ENCODE measurements around the gene SLC27A2. TPM values are rescaled to one million over a fixed set of nuclear protein-coding genes. Genes with fewer than 3 reads are reported as not detected.
"Not testable (repeated sequence)": the region's sequence is repeated elsewhere in the genome, so short reads cannot be mapped to it uniquely, and the experiment has no call there.

SLC27A2 gene
- total RNA-seq, 2 donors from 2014 or later, result 72.6 to 77.6 TPM

DNA sequence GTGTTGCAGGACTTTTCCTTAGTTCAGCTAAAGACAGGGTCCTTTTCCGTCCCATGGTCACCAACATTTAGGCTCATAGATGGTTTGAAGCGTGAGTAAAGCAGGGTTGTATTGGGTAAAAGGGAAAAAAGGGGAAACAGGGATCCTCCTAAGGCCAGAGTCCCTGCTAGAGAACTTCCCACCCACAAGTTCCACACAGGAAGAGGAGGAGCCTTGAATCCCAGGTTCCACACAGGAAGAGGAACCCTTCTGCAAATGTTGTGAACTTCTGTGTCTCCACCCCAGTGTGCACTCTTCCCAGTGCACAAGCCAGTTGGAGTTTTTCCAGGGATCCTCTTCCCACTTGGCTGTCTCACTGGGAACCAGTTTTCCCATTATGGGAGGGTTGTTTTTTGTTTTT is 35.4 kb upstream of the SLC27A2 start:
- Mint-ChIP-seq H3K27me3 (no peaks in the 10 kb centered on the region), H3K4me3 (no peak overlapping the region), H3K4me1 (ENCODE audit: low read depth in 2 of 2) (peaks cover 36 to 48% of the 10 kb centered on the region in 2 donors), H3K36me3 (peaks cover 27% of the 10 kb centered on the region), H3K27ac (peak overlapping the region in 1 of 2 donors; percentile 49), H3K9me3 (peaks cover 3% of the 10 kb centered on the region)
- ATAC-seq (no peak), DNase-seq (ENCODE audit: low spot score) (no peak)

DNA sequence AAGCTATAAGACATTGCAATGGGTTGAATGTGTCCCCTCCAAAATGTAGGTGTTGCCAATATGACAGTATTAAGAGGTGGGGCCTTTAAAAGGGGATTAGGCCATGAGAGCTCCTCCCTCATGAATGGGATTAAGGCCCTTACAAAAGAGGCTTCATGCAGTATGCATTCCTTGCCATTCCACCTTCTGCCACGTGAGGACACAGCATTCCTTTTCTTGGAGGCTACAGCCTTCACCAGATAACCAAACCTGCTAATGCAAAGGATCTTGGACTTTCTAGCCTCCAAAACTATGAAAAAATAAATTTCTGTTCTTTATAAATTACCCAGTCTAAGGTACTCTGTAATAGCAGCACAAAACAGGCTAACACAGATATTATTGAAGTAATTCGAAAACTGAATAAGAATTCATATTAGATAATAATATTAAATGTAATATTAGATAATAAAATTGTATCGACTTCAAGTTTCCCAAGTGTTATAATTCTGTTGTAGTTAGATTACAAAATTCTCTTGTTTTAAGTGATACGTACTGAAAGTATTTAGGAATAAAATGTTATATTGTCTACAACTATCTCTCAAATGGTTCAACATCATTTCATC is 33.5 kb upstream of the SLC27A2 start:
- DNase-seq (ENCODE audit: low spot score) (no peak), ATAC-seq (no peak)
- Mint-ChIP-seq H3K4me1 (ENCODE audit: low read depth in 2 of 2) (peaks cover 22 to 35% of the 10 kb centered on the region in 2 donors), H3K27ac (peak overlapping the region in 1 of 2 donors; percentile 30), H3K36me3 (peaks cover 15% of the 10 kb centered on the region), H3K27me3 (no peaks in the 10 kb centered on the region), H3K9me3 (peaks cover 3% of the 10 kb centered on the region), H3K4me3 (no peak overlapping the region)

DNA sequence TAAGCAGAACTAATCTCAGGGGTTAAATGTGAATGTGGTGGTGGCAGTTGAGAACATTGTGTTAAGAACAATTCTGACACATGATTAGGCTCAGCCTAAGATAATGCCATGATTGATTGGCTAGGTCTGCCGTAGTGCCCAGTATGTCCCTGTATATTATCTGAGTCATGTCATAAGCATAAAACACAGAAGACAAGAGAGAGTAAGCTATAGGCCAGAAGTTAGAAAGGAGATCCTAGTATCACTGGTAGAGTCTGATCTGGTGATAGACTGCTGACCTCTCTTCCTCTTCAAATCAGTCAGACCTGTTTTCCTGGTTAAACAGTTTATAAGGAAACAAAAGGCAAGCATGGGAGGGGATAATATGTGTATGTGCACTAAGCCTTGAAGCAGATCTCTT is 32.9 kb upstream of the SLC27A2 start:
- Mint-ChIP-seq H3K27me3 (no peaks in the 10 kb centered on the region), H3K4me3 (no peak overlapping the region), H3K9me3 (peaks cover 2% of the 10 kb centered on the region), H3K36me3 (peaks cover 9% of the 10 kb centered on the region), H3K4me1 (ENCODE audit: low read depth in 2 of 2) (peaks cover 16 to 28% of the 10 kb centered on the region in 2 donors), H3K27ac (peak overlapping the region in 1 of 2 donors; percentile 30)
- ATAC-seq, result peak; percentile 24 to 52
- no peak for DNase-seq (ENCODE audit: low spot score)

DNA sequence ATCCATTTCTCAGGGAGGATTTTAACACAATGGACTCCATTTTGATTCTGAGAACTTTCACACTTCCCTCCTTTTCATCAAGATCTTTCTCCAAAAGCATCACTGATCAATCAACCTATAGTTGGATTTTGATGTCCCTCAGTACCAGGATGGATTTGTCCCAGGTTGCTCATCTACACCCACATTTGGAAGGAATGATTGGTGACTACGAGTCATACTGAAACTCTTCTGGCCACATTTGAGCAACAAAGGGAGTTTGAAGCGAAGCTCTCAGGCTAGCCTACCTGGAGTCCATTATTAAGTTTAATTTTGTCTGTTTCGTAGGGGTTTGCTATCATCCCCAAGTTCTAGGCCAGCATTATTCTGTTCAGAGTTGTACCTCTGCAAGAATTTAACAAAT is 31.6 kb upstream of the SLC27A2 start:
- Mint-ChIP-seq H3K4me1 (ENCODE audit: low read depth in 2 of 2) (peaks cover 7 to 16% of the 10 kb centered on the region in 2 donors), H3K9me3 (no peaks in the 10 kb centered on the region), H3K4me3 (no peak overlapping the region), H3K36me3 (no peaks in the 10 kb centered on the region), H3K27ac (no peak overlapping the region), H3K27me3 (no peaks in the 10 kb centered on the region)
- DNase-seq (ENCODE audit: low spot score) (no peak), ATAC-seq (no peak)

DNA sequence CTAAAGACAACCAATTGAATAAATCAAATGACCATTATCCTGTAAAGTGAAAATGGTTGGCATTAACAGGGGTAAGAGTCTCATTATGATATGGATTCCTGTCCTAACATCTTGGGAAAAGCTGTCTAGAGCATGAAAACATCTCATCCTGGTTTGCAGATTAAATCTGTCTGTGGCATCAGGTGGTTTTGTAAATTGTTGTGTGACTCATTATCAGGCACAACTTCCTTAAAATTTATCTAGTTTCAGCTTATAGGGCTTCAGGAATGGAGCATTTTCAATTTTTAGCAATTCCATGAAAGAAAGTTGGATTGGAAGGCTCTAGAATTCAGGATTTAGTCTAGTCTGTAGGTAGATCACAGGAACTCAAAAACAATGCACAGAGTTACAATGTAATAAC is 31.1 kb upstream of the SLC27A2 start:
- Mint-ChIP-seq H3K9me3 (no peaks in the 10 kb centered on the region), H3K36me3 (no peaks in the 10 kb centered on the region), H3K4me1 (ENCODE audit: low read depth in 2 of 2) (peaks cover 4 to 12% of the 10 kb centered on the region in 2 donors), H3K27me3 (no peaks in the 10 kb centered on the region), H3K4me3 (no peak overlapping the region), H3K27ac (no peak overlapping the region)
- ATAC-seq (no peak), DNase-seq (ENCODE audit: low spot score) (no peak)

DNA sequence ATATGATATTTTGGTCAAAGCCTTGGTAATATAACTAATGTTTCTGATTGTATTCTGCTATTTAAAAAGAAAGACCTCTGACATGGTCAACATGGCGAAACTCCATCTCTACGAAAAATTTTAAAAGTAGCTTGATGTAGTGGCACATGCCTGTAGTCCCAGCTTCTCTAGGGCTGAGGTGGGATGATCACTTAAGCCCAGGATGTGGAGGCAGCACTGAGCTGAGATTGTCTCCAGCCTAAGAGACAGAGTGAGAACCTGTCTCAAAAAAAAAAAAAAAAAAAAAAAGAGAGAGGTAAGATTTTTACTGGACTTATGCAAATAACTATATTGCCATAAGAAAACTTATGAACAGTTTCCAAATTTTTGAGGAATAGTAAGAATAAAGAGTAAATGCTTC is 30.5 kb upstream of the SLC27A2 start:
- Mint-ChIP-seq H3K4me3 (no peak overlapping the region), H3K9me3 (no peaks in the 10 kb centered on the region), H3K4me1 (ENCODE audit: low read depth in 2 of 2) (peaks cover 4 to 11% of the 10 kb centered on the region in 2 donors), H3K27me3 (no peaks in the 10 kb centered on the region), H3K27ac (no peak overlapping the region), H3K36me3 (no peaks in the 10 kb centered on the region)
- DNase-seq (ENCODE audit: low spot score) (no peak), ATAC-seq (no peak)

DNA sequence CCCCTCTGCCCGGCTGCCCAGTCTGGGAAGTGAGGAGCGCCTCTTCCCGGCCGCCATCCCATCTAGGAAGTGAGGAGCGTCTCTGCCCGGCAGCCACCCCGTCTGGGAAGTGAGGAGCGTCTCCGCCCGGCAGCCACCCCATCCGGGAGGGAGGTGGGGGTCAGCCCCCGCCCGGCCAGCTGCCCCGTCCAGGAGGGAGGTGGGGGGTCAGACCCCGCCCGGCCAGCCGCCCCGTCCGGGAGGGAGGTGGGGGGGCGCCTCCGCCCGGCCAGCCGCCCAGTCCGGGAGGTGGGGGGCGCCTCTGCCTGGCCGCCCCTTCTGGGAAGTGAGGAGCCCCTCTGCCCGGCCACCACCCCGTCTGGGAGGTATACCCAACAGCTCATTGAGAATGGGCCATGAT is 23.8 kb upstream of the SLC27A2 start:
- not testable (repeated sequence) for ATAC-seq; H3K9me3 Mint-ChIP-seq; H3K27ac Mint-ChIP-seq; DNase-seq (ENCODE audit: low spot score); H3K4me1 Mint-ChIP-seq (ENCODE audit: low read depth in 2 of 2); H3K4me3 Mint-ChIP-seq
- Mint-ChIP-seq H3K36me3 (peaks cover 29% of the 10 kb centered on the region), H3K27me3 (peaks cover 6 to 14% of the 10 kb centered on the region in 2 donors)

DNA sequence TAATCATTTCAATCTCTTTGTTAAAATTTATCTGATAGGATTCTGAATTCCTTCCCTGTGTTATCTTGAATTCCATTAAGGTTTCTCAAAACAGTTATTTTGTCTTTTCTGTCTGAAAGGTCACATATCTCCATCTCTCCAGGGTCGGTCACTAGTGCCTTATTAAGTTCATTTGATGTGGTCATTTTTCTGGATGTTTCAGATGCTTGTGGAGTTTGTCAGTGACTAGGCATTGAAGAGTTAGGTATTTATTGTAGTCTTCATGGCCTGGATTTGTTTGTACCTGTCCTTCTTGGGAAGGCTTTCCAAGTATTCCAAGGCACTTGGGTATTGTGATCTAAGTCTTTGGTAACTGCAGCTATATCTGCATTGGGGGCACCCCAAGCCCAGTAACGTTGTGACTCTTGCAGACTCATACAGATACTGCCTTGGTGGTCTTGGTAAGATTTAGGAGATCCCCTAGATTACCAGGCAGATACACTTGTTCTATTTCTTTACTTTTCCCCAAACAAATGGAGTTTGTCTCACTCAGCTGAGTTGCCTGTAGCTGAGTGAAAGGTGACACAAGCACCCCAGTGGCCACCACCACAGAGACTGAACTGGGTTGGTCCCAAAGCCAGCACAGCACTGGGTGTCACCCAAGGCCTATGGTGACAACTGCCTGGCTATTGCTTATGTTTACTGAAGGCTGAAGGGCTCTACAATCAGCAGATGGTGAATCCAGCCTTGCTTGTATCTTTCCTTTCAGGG is 18.9 kb upstream of the SLC27A2 start:
- Mint-ChIP-seq H3K4me3 (no peak overlapping the region), H3K9me3 (no peaks in the 10 kb centered on the region), H3K27me3 (peaks cover 6 to 14% of the 10 kb centered on the region in 2 donors), H3K4me1 (ENCODE audit: low read depth in 2 of 2) (peaks cover 37 to 39% of the 10 kb centered on the region in 2 donors), H3K36me3 (peaks cover 44% of the 10 kb centered on the region), H3K27ac (peak overlapping the region in 1 of 2 donors; percentile 63)
- no peak for DNase-seq (ENCODE audit: low spot score)
- peak; percentile 81 to 88 for ATAC-seq

DNA sequence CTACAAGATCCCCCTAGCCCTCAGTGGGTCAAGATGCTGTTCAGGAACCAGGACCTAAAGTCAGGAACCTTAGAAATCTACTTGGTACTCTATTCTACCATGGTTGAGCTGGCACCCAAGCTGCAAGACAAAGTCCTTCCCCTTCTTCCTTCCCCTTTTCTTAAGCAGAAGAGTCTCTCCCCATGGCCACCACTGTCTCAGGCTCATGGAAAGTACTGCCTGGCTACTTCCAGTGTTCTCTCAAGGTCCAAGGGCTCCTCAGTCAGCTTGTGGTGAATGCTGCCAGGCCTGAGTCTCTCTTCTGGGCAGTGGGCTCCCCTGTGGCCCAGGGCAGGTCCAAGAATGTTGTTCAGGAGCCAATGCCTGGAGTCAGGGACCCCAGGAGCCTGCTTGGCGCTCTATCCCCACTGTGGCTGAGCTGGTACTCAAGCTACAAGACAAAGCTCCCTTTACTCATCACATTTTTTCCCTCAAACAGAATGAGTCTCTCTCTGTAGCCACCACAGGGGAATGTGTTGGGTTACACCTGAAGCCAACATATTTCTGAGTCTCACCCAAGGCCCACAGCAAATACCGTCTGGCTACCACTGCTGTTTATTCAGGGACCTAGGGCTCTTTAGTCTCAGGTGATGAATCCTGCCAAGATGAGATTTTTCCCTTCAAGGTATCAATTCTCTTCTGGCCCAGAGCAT is 18.1 kb upstream of the SLC27A2 start:
- H3K4me3 Mint-ChIP-seq, result no peak overlapping the region
- H3K4me1 Mint-ChIP-seq (ENCODE audit: low read depth in 2 of 2), result peaks cover 39 to 42% of the 10 kb centered on the region in 2 donors
- DNase-seq (ENCODE audit: low spot score) (no peak), ATAC-seq (no peak)
- peak overlapping the region in 1 of 2 donors; percentile 63 for H3K27ac Mint-ChIP-seq
- H3K27me3 Mint-ChIP-seq, result peaks cover 6 to 14% of the 10 kb centered on the region in 2 donors
- H3K9me3 Mint-ChIP-seq, result no peaks in the 10 kb centered on the region
- peaks cover 46% of the 10 kb centered on the region for H3K36me3 Mint-ChIP-seq

DNA sequence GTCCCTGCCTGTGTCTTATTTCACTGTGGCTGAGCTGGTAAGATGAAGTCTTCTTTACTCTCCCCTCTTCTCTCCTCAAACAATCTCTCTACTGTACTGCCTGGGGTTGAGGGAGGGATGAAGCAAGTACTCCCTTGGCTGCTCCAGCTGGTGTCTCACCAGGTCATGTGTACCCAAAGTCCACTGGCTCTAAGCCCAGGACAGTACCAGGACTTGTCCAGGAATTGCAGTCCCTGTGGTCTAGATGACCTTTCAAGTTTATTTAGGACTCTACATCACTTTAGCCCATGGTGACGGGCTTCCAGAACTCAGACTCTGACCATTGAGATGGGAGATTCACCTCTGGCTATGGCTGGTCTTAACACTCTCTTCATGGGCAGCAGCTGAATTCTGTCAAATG is 17.5 kb upstream of the SLC27A2 start:
- Mint-ChIP-seq H3K4me1 (ENCODE audit: low read depth in 2 of 2) (peaks cover 39 to 48% of the 10 kb centered on the region in 2 donors), H3K4me3 (no peak overlapping the region), H3K9me3 (no peaks in the 10 kb centered on the region), H3K36me3 (peaks cover 45% of the 10 kb centered on the region), H3K27me3 (peaks cover 6 to 14% of the 10 kb centered on the region in 2 donors), H3K27ac (peak overlapping the region in 1 of 2 donors; percentile 63)
- DNase-seq (ENCODE audit: low spot score), result no peak
- no peak for ATAC-seq

DNA sequence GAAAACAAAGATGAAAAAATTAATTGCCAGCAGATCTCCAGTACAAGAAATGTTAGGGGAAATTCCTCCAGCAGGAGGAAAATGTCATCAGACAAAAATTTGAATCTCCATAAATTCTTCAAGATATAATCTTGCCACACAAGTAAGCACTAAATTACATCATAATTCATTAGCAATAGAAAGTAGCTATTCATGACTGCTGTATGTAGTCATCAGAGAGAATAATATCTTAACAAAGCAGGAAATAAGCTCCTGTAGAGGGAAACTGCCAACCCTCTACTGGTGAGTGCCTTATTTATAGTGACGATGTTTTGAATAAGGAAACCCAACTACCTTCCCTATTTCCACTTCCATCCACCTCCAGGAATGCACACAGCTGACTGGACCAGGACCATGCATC is 15.8 kb upstream of the SLC27A2 start:
- DNase-seq (ENCODE audit: low spot score) (no peak), ATAC-seq (peak in 1 of 2 donors; percentile 57)
- peak overlapping the region; percentile 61 for H3K4me3 Mint-ChIP-seq
- peaks cover 49% of the 10 kb centered on the region for H3K36me3 Mint-ChIP-seq
- H3K27ac Mint-ChIP-seq, result peak overlapping the region; percentile 51 to 72
- peaks cover 2 to 6% of the 10 kb centered on the region in 2 donors for H3K27me3 Mint-ChIP-seq
- H3K9me3 Mint-ChIP-seq, result no peaks in the 10 kb centered on the region
- H3K4me1 Mint-ChIP-seq (ENCODE audit: low read depth in 2 of 2), result peaks cover 39 to 57% of the 10 kb centered on the region in 2 donors

DNA sequence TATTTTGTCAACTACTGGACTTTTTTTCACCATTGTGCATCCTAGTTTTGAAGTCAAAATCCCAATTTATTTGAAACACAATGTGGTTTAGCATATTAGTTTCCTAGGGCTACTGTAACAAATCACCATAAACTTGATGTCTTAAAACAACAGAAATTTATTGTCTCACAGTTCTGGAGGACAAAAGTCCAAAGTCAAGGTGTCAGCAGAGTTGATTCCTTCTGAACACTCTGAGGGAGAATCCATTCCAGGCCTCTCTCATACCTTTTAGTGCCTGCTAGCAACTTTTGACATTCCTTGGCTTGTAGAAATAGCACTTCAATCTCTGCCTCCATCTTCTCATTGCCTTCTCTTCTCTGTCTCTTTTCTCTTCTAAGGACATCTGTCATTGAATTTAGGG is 14.9 kb upstream of the SLC27A2 start:
- Mint-ChIP-seq H3K9me3 (no peaks in the 10 kb centered on the region), H3K27me3 (peaks cover 4 to 6% of the 10 kb centered on the region in 2 donors), H3K36me3 (peaks cover 56% of the 10 kb centered on the region), H3K27ac (peak overlapping the region in 1 of 2 donors; percentile 80), H3K4me1 (ENCODE audit: low read depth in 2 of 2) (peaks cover 39 to 63% of the 10 kb centered on the region in 2 donors), H3K4me3 (no peak overlapping the region)
- DNase-seq (ENCODE audit: low spot score) (no peak), ATAC-seq (no peak)

DNA sequence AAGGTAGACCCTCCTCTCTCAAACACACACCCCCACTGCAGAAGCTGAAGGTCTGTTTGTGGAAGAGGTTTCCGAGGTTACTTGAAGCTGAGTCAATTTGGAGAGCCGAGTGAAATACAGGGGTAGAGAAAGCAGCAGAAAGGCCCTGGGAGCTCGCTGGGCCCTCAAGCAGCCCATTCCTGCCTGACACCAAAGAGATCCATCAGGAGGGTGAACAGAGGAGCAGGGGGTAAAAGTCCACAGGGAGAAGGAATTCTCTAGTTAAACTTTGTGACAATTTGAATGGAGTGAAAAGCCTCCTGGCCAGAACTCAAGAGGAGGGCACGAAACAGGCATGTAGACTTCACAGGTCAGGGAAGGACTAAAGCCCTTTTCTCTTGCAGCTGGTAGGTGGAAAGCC is 13.6 kb upstream of the SLC27A2 start:
- Mint-ChIP-seq H3K36me3 (peaks cover 48% of the 10 kb centered on the region), H3K4me3 (no peak overlapping the region), H3K27me3 (peaks cover 0 to 2% of the 10 kb centered on the region in 2 donors), H3K4me1 (ENCODE audit: low read depth in 2 of 2) (peaks cover 34 to 56% of the 10 kb centered on the region in 2 donors), H3K9me3 (no peaks in the 10 kb centered on the region), H3K27ac (peak overlapping the region in 1 of 2 donors; percentile 80)
- ATAC-seq (no peak), DNase-seq (ENCODE audit: low spot score) (no peak)

Data from natural killer cell treated with Interleukin-12 subunit alpha and Interleukin-12 subunit beta and Interleukin-15 and Interleukin-18, amount 100 ng/mL, for 72 hours (primary cell).